Pancreas (tissue), 10 donors: Measurements from ENCODE around the gene OGDH. TPM values are rescaled to one million over a fixed set of nuclear protein-coding genes. Genes with fewer than 3 reads are reported as not detected.

Experiments
- ATAC-seq, 4 donors: fragments of 200-7000 bp; cut with Tn5 transposase; one replicate each; pipeline versions ENCODE4 v1.8.0 to v1.9.1; 2020; ENCODE audit warnings: mild to moderate bottlenecking in 4 of 4, moderate library complexity in 4 of 4
- DNase-seq, 6 donors: peaks; one replicate each; pipeline ENCODE4 v3.0.0-alpha.2; 2020
- FAIRE-seq: peaks from 2 replicates; lab custom pipeline; 2012; peaks lifted over from hg19 to GRCh38; lab: Jason Lieb, UNC
- H3K27ac ChIP-seq, 4 donors: fragments of 200-600 bp; sonication (generic); 1 replicate in 3 of 4; 2 replicates in 1 of 4; pipeline versions ENCODE4 v1.5.0 to v1.8.0; 2020
- H3K27me3 ChIP-seq, 4 donors: fragments of 200-600 bp; one replicate each; pipeline ENCODE4 v1.8.0; 2021
- H3K36me3 ChIP-seq, 3 donors: fragments of 200-600 bp; sonication (generic) in 1 of 3; one replicate each; pipeline versions ENCODE4 v1.5.0 to v1.8.0; 2020 to 2021
- H3K4me1 ChIP-seq, 3 donors: fragments of 200-600 bp; one replicate each; pipeline ENCODE4 v1.8.0; 2021
- H3K4me3 ChIP-seq, 4 donors: fragments of 200-600 bp; sonication (generic) in 2 of 4; one replicate each; pipeline versions ENCODE4 v1.5.0 to v1.8.0; 2020 to 2021
- H3K9me3 ChIP-seq, 4 donors: fragments of 200-600 bp; one replicate each; pipeline ENCODE4 v1.8.0; 2021
- CTCF ChIP-seq, 4 donors: fragments of 200-600 bp; sonication (generic) in 3 of 4; IDR thresholded peaks; one replicate each; pipeline versions ENCODE4 v1.5.0 to v1.8.0; 2021; ENCODE audit warnings: antibody characterized with exemption in 4 of 4
- WGBS, 2 donors: extraction: QIAGEN DNeasy Blood & Tissue Kit; methylation state at CpG; one replicate each; pipeline ENCODE4 v1.1.7; 2013; 5-methylcytosine and 5-hydroxymethylcytosine counted together
- intact Hi-C, 3 donors: fragments of 100-400 bp; cut with DNase I; formaldehyde crosslinking; loops; one replicate each; pipeline versions ENCODE4 v1.11.1 to v1.14.2; 2022
- polyA plus RNA-seq, 2 donors: library from polyadenylated mRNA; stranded (reverse); fragments of 200-250 nt; gene quantifications; one replicate each; pipeline ENCODE4 v1.2.3, GENCODE V29; 2013
- total RNA-seq, 6 donors: library from RNA; stranded (reverse); fragmentation: NEBNext Ultra II Directional in 4 of 6; extraction: Animal tissue kit (Norgen Biotek cat#: 25700) in 4 of 6; gene quantifications; one replicate each; pipeline versions ENCODE4 v1.2.1 to v1.2.4, GENCODE V29; 2021 to 2023
- donor health status: healthy with polysubstance abuse.
- donor health status: DM: no; HTN: no; CAD: no; lungs with moderate emphysema.
- donor health status: DM: no; HTN: no; CAD: no.
- donor health status: control.
- donor health status: control.
- donor health status: Bipolar disorder and iron deficiency.
- donor health status: DM: yes; HTN: yes; CAD: no.
- donor health status: DM: no; HTN: no; CAD: no.
- donor health status: DM: no; HTN: no; CAD: no.
- donor health status: DM: yes; HTN: yes; CAD: no.

The OGDH gene
- total and polyA plus RNA-seq, 8 donors: 18.4 to 49.2 (median 29.0) TPM

- DNase-seq (no peak), ATAC-seq (no peak), FAIRE-seq (no peak)
- no peak for TF ChIP-seq CTCF (IDR thresholded peaks at IDR 0.05)
- WGBS, 2 donors: 94 to 97% methylated on average over 9 of the region's 9 CpGs
- no peaks in the 10 kb centered on the region for H3K27me3 ChIP-seq
- intact Hi-C loops: no loop called here
- no peak overlapping the region for H3K27ac ChIP-seq
- H3K36me3 ChIP-seq: peaks cover 0 to 8% (median 7%) of the 10 kb centered on the region in 3 donors
- H3K4me1 ChIP-seq: no peaks in the 10 kb centered on the region
- H3K4me3 ChIP-seq: no peak overlapping the region
- no peaks in the 10 kb centered on the region for H3K9me3 ChIP-seq
Observed at GRCh38 chr7:44681645-44682044, 75.2 kb downstream of the OGDH start.

- ATAC-seq (no peak), DNase-seq (no peak), FAIRE-seq (no peak)
- Histone ChIP-seq H3K27me3 (no peaks in the 10 kb centered on the region), H3K9me3 (no peaks in the 10 kb centered on the region), H3K4me3 (no peak overlapping the region), H3K27ac (no peak overlapping the region), H3K36me3 (peaks cover 0 to 7% (median 0%) of the 10 kb centered on the region in 3 donors), H3K4me1 (no peaks in the 10 kb centered on the region)
- intact Hi-C loops: no loop called here
- 46 to 88% methylated on average over 1 of the region's 1 CpG for WGBS, 2 donors
- TF ChIP-seq CTCF (IDR thresholded peaks at IDR 0.05): no peak
Observed at GRCh38 chr7:44685723-44686122, 79.3 kb downstream of the OGDH start.

DNA sequence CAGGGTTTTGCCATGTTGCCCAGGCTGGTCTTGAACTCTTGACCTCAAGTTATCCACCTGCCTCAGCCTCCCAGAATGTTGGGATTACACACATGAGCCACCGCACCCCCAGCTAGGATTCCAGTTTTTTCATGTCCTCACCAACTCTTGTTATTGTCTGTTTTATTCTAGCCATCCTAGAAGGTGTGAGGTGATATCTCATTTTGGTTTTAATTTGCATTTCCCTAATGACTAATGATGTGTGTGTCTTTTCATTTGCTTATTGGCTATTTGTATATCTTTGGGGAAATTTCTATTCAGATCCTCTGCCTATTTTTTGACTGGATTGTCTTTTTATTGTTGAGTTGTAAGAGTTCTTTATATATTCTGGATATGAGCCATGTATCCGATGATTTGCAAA lies 83.0 kb downstream of the OGDH start:
- FAIRE-seq (no peak), DNase-seq (peak in 1 of 6 donors; percentile 2), ATAC-seq (no peak)
- Histone ChIP-seq H3K4me3 (no peak overlapping the region), H3K4me1 (no peaks in the 10 kb centered on the region), H3K36me3 (peaks cover 0 to 9% (median 0%) of the 10 kb centered on the region in 3 donors), H3K27ac (no peak overlapping the region), H3K9me3 (no peaks in the 10 kb centered on the region), H3K27me3 (no peaks in the 10 kb centered on the region)
- WGBS, 2 donors: 92% methylated on average over 2 of the region's 2 CpGs
- intact Hi-C loops: no loop called here
- TF ChIP-seq CTCF (IDR thresholded peaks at IDR 0.05): no peak

GRCh38 chr7:44693641-44694313 lies 87.3 kb downstream of the OGDH start:
- FAIRE-seq: no peak
- intact Hi-C loops: no loop called here
- H3K36me3 ChIP-seq: peaks cover 4 to 38% (median 30%) of the 10 kb centered on the region in 3 donors

More at GRCh38 chr7:44693641-44694313, 87.3 kb downstream of the OGDH start:
- H3K4me3 ChIP-seq: no peak overlapping the region
- no peak for TF ChIP-seq CTCF (IDR thresholded peaks at IDR 0.05)
- no peaks in the 10 kb centered on the region for H3K9me3 ChIP-seq
- DNase-seq: peak in 1 of 6 donors; percentile 68
- no peaks in the 10 kb centered on the region for H3K27me3 ChIP-seq
- ATAC-seq: no peak
- 89 to 94% methylated on average over 19 of the region's 19 CpGs for whole genome bisulfite sequencing, 2 donors
- no peak overlapping the region for H3K27ac ChIP-seq
- no peaks in the 10 kb centered on the region for H3K4me1 ChIP-seq
